Transverse colon (tissue), 3 donors: ENCODE measurements around the gene ATP9A.

Source experiments
- POLR2A ChIP-seq: fragments of 450-650 bp; IDR thresholded peaks from one replicate; pipeline ENCODE4 v1.6.1; 2016; ENCODE audit warnings: antibody characterized with exemption, mild to moderate bottlenecking, moderate library complexity
- TF ChIP-seq, protein P1 (sequence below), 5 experiments: fragments of 200-600 bp in 3 of 5; fragments of 450-650 bp in 2 of 5; sonication (generic) in 3 of 5; IDR thresholded peaks; 1 replicate in 2 of 5; 2 replicates in 3 of 5; pipeline ENCODE4 v1.5.1; 2016 to 2017; ENCODE audit warnings: antibody characterized with exemption in 5 of 5, inconsistent platforms in 3 of 5, mild to moderate bottlenecking in 2 of 5, moderate library complexity in 1 of 5

DNA sequence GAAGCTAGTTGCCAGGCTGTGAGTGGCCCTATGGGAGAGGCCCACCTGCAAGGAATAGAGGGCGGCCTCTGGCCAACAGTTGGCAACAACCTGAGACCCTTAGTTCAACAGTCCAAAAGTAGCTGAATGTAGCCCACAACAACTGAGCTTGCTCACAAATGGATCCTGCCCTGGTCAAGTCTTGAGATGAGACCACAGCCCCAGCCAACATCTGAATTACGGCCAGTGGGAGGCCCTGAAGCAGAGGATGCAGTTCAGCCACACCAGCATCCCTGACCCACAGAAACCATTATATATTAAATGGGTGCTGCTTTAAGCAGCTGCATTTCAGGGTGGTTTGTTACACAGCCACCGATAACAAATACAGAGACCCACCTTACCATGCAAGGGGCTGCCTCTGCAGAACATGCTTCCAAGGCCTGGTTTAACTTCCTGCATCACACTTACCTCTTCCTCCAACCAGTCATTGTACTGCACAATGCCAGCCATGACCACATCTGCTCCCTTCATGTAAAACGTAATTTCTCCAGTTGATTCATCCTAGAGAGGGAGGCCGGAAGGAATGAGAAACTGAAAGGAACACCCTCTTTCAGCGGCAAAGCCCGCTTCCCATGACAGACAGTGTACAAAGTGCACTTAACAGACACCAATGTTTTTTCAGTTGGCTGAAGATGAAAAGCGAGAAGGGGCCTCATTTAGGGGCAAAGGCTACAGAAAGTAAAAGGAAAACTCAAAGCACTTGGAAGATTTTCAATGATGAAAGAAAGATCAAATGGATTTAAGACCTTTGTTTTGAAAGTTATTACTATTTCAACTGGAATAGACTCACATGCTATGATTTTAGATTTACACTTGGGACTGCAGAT lies 139.4 kb downstream of the ATP9A start:
- TF ChIP-seq POLR2A = no peak
- TF ChIP-seq, protein P1, sequence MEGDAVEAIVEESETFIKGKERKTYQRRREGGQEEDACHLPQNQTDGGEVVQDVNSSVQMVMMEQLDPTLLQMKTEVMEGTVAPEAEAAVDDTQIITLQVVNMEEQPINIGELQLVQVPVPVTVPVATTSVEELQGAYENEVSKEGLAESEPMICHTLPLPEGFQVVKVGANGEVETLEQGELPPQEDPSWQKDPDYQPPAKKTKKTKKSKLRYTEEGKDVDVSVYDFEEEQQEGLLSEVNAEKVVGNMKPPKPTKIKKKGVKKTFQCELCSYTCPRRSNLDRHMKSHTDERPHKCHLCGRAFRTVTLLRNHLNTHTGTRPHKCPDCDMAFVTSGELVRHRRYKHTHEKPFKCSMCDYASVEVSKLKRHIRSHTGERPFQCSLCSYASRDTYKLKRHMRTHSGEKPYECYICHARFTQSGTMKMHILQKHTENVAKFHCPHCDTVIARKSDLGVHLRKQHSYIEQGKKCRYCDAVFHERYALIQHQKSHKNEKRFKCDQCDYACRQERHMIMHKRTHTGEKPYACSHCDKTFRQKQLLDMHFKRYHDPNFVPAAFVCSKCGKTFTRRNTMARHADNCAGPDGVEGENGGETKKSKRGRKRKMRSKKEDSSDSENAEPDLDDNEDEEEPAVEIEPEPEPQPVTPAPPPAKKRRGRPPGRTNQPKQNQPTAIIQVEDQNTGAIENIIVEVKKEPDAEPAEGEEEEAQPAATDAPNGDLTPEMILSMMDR (IDR thresholded peaks at IDR 0.05) = no peak
